Vagina (tissue), 2 donors: ENCODE data around the gene NME9.

ENCODE experiments used
- POLR2AphosphoS5 ChIP-seq, 2 donors: sonication (generic); formaldehyde crosslinking; IDR thresholded peaks; one replicate each; pipeline ENCODE4 v1.9.0; 2017; ENCODE audit warnings: antibody characterized with exemption in 2 of 2, mild to moderate bottlenecking in 2 of 2, low read depth in 1 of 2; ENCODE audit not compliant: insufficient read depth in 1 of 2
- TF ChIP-seq, protein P1 (sequence below), 3 experiments: fragments of 450-650 bp in 2 of 3; fragments of 200-600 bp in 1 of 3; sonication (generic) in 1 of 3; IDR thresholded peaks; one replicate each; pipeline ENCODE4 v1.5.1; 2017 to 2019; ENCODE audit warnings: antibody characterized with exemption in 3 of 3, mild to moderate bottlenecking in 2 of 3, moderate library complexity in 2 of 3

DNA sequence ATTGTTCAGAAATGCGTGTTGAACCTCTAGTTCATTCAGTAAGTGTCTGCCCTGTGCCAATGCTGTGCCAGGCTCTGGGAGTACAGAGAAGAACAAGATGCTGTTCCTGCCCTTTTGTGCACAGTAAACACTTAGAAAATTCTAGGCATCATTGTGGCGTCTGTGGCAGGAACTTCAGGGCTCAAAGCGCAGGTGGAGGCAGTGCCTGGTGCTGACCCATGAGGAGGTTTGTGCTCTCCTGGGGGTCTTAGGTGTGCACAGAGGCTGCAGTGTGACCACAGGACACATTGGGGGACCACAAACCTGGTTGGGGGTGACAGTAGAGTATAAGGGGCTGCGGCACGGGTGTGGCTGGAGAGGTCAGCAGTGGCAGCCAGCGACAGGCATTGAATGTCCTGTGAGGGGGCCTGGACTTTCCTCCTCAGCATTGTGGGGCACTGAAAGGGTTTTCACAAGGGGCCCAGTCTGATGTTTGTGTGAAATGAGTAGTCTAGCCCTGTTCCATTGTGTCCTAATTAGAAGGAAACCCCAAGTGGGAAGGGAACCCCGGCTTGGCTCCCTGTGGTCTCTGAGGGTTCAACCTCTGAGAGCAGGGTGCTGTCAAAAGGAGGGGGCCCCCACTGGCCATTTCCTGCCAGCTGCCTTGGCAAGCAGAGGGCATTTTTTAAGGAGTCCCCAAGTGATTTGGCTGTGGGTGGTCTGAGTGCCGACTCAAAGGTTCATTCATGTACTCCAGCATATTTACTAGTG is 39.7 kb upstream of the NME9 start:
- TF ChIP-seq, protein P1, sequence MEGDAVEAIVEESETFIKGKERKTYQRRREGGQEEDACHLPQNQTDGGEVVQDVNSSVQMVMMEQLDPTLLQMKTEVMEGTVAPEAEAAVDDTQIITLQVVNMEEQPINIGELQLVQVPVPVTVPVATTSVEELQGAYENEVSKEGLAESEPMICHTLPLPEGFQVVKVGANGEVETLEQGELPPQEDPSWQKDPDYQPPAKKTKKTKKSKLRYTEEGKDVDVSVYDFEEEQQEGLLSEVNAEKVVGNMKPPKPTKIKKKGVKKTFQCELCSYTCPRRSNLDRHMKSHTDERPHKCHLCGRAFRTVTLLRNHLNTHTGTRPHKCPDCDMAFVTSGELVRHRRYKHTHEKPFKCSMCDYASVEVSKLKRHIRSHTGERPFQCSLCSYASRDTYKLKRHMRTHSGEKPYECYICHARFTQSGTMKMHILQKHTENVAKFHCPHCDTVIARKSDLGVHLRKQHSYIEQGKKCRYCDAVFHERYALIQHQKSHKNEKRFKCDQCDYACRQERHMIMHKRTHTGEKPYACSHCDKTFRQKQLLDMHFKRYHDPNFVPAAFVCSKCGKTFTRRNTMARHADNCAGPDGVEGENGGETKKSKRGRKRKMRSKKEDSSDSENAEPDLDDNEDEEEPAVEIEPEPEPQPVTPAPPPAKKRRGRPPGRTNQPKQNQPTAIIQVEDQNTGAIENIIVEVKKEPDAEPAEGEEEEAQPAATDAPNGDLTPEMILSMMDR (IDR thresholded peaks at IDR 0.05) = no peak
- TF ChIP-seq POLR2AphosphoS5 (IDR thresholded peaks at IDR 0.05; ENCODE audit: insufficient read depth in 1 of 2, low read depth in 1 of 2) = no peak
